Measurements from ENCODE around the gene C6orf58.
A peak's percentile ranks its signal among the peaks of the same experiment; 100 is the strongest.

The C6orf58 gene

GRCh38 chr6:127576874-127577273 lies at the start of gene C6orf58:
C6orf58 (plus strand) TSS chr6:127577174; CDS start chr6:127577186, 12 bp downstream.
- DNase-seq (ENCODE audit: low spot score): no peak

DNA sequence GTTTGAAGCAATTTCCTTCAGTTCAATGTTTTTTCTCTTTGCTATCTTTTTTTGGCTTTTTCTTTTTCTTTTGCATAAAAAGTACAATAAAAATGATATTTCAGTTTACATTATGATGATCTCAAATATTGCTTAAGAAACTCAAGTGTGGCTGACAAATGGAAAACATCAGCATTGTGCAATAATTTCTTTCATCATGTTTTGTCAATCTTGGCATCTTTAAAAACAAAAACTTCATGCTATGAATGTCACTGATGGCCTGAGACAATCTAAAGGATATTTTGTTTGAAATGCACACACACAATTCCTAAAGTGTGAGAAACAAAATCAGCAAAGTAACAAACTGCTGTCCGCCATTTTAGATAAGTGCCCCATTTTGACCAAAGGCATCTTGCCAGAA lies 44.0 kb upstream of the C6orf58 start:
- DNase-seq (ENCODE audit: low spot score): no peak

- DNase-seq (ENCODE audit: low spot score): no peak
These were observed 43.2 kb upstream of the C6orf58 start for GRCh38 chr6:127533736-127534135.

- DNase-seq (ENCODE audit: low spot score): no peak
These were observed 38.2 kb upstream of the C6orf58 start for GRCh38 chr6:127538750-127539264.

DNA sequence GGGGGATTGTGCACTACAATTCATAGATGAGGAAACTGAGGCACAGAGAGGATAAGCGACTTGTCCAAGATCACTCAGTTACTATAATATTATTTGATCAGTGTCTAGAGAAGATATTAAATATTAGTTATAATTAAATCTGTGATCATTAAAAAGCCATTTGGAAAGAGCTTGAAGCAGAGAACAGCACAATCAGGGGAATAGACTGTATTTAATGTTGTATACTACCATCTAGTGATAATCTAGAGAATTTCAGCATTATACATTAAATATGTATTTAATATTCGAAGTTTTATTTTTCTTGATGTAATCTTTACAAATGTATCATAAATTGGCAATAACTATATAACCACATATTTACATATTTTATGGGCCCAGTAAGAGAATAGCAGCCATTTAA lies 37.7 kb upstream of the C6orf58 start:
- DNase-seq (ENCODE audit: low spot score): no peak

DNA sequence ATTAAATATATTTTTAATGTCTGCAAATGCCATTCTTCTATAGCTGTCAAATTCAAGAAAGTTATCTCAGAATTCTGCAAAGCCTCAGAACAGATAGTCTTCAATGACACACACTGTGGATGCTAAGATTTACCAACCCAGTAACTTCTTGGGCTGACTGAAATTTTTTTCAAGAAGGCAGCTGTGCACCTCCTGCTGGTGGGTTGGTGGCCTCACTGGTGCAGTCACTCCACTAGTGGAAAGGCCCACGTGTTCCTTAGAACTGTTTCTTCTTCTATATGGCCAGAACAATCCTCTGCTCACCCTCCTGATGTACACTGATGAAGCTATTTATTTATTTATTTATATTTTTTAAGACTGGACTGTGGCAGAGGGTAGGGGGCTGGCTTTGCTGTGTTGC lies 29.8 kb upstream of the C6orf58 start:
- peak; percentile 14 for DNase-seq (ENCODE audit: low spot score)

GRCh38 chr6:127547904-127548649 lies 28.9 kb upstream of the C6orf58 start:
- peak; percentile 11 for DNase-seq (ENCODE audit: low spot score)

DNA sequence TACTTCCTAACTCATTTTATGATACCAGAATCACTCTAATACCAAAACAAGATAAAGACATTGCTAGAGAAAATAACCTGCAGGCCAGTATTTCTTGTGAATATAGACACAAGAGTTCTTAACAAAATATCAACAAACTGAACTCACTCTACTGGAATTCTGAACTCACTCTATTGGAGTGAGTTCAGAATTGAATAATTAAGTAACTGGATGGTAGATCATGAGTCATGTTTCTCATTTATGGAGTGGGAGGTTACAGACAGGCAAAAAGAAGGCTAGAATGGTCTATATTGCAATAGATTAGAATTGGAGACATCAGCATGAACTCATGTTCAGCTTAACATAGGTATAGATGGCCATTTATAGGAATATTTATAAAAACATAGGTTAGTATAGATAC lies 26.6 kb upstream of the C6orf58 start:
- peak; percentile 30 for DNase-seq (ENCODE audit: low spot score)

- DNase-seq (ENCODE audit: low spot score): peak; percentile 28
These were observed 22.5 kb upstream of the C6orf58 start for GRCh38 chr6:127554435-127555006.

DNA sequence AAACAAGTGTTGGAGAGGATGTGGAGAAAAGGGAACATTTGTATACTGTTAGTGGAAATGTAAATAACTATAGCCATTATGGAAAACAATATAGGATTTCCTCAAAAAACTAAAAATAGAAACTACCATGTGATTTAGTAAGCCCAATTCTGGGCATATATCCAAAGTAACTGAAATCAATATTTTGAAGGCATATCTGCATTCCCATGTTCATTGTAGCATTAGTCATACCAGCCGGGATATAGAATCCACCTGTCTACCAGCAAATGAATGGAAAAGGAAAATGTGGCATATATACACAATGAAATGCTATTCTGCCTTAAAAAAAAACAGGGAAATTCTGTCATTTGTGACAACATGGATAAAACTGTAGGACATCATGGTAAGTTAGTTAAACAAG lies 15.3 kb upstream of the C6orf58 start:
- DNase-seq (ENCODE audit: low spot score): no peak

DNA sequence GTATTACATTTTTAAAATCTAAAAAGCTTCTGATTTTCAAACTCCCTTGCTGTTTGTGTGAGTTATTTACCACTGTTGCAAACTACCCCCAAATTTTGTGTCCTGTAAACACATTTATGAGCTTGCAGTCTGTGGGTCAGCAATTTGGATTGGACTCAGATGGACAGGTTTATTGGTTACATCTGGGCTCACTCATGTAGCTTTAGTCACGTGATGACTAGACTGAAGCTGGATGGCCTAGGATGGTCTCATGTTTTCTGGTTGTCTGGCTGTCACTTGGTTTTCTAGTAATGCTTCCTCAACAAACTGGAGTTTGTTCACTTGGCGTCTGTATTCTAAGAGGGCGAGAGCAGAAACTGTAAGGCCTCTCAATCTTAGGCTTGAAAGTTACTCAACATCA lies 12.2 kb upstream of the C6orf58 start:
- no peak for DNase-seq (ENCODE audit: low spot score)

- no peak for DNase-seq (ENCODE audit: low spot score)
These were observed 10.9 kb upstream of the C6orf58 start for GRCh38 chr6:127566119-127566518.

DNA sequence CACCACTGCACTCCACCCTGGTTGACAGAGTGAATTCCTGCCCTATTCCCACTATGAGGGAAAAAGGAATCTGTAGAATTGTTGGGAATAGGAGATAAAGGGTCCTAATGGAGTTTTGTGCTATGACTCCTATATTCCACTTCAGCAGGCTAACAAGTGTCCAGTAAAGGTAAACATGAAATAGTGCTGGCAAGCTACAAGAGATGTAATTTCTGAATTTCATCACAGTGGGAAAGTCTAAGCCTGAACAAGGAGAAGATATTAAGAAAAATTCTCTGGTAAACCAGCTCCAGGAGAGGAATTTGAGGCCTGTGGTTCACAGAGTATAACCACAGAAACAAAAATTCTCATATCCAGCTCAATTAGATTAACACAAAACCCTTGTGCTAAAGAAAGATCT lies 10.3 kb upstream of the C6orf58 start:
- no peak for DNase-seq (ENCODE audit: low spot score)

- DNase-seq (ENCODE audit: low spot score): no peak
These were observed 9.5 kb upstream of the C6orf58 start for GRCh38 chr6:127567476-127567875.

DNA sequence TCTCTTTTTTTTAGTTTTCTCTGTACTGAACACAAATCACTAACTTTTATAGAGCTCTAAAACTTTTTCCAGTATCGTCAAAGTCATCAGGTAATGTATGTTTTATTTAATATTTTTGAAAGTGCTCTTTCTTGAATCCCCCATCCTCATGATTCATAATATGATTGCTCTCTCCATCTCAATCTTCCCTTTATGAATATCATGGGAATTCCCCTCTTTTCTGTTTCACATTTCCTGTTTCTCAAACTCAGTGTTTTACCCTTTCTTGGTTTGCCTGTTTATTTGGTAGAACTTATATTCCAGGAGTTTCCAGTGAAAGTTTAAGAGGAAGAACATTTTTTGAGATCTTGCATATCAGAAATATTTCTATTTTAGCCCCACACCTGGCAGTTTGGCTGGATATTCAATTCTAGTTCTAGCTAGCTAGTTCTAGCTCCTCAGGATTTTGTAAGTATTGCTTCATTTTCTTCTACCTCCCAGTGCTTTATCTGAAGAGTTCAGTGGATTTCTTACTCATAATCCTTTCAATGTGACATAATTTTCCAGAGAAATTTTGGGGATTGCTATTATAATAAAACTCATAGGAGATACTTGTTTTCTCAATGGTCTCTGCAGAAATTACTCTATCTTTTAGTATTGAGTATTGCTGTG lies 6.1 kb upstream of the C6orf58 start:
- no peak for DNase-seq (ENCODE audit: low spot score)

DNA sequence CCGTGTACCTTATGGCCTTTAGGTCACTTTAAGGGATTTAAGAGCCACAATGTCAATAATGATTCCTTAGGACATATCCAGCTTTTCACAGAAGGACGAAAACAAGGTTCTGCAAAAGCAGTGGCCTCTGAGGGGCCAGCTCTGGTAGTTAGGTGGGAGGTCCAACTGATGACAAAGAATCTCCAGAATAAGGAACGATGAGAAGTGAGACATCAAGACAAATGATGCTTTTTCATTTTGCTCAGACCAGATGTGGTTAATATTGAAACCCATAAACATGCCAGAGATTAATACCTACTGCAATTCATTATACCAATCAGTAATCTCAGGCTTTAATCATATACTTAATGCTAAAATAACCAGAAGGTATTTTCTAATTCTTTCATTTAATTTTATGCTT lies 1.9 kb downstream of the C6orf58 start:
- no peak for DNase-seq (ENCODE audit: low spot score)

- no peak for DNase-seq (ENCODE audit: low spot score)
These were observed 4.6 kb downstream of the C6orf58 start for GRCh38 chr6:127581576-127581975.

DNA sequence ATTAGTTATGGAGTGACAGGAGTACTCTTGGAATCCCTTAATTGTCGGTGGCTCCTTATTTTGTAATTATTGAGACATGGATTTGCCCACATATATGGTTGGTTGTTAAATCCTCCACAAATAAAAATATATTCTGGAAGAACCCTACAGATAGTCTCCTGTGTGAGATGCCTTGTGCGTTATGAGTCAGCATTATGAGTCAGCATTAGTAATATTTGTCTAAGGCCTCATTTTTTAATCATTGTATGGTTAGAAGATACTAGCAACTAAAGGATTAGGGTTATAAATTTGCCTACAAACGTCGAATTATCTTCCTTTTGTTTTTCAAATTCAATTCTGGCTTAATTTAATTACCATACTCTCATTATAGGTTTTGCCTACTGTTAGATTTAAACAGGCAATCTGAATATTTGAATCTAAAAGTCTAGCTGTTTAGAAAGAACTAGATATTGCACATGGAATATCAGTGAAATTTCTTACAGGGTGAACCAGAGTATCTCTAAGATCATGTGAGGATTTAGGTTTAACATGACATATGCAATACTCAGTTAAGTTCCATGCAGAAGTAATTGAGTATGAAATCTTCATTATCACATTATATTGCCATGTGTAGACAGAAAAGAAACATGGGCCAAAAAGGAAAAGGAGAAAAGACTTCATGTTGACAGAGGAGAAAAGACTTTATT lies 5.9 kb downstream of the C6orf58 start:
- DNase-seq (ENCODE audit: low spot score): peak; percentile 63

DNA sequence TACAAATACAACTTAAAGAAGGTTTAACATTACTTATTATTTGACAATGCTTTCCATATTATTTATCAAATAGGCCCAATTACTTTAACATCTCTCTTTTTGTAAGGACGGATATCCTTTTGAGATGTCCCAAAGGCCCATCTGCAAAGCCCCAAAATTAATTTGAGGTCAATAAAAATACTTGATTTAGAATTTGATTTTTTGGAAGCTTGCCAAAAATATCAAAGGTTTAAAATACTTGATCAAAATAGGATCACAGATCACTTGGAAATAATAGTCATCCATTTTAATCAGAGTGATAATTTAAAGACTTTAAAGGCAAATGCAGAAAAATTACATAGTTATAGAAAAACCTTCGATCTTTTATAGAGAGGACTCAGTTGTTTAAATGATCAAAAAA lies 8.1 kb downstream of the C6orf58 start:
- no peak for DNase-seq (ENCODE audit: low spot score)

DNA sequence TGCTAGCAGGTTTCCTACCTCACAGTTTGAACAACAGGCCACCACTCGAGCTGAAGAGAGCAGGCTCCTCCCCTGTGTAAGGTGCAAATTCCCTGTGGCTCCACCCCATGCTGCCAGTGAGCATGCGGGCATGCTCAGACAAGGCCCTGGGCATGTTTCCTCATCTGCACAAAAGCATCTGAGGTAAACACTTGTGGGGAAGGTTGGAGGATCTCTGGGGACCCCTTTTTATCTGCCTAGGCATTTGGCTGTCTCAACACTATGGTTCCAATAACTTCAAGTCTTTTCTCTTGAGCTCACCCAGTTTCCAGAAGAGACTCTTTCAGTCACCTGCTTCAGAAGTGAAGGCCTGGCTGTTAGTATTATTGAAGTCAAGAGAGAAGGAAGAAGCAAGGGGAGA lies 9.4 kb downstream of the C6orf58 start:
- no peak for DNase-seq (ENCODE audit: low spot score)

DNA sequence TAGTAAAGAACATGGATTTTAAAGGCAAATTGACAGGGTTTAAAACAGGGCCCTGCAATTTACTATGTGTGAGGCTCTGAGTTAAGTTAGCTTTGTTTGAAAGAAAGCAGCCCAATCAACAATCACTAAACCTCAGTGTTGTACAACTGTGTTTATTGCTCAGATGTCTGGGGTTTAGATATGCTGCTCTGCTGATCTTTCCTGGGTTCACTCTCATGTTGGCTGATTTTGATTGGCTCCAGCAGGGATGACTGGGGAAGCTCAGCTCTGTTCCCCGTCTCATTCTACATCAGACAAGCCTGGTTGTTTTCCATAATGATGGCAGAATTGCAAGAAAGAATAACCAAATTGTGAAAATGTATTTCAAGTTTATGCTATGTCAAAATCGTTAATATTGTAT lies 10.9 kb downstream of the C6orf58 start:
- no peak for DNase-seq (ENCODE audit: low spot score)

GRCh38 chr6:127589135-127589534 lies 12.2 kb downstream of the C6orf58 start:
- no peak for DNase-seq (ENCODE audit: low spot score)

DNA sequence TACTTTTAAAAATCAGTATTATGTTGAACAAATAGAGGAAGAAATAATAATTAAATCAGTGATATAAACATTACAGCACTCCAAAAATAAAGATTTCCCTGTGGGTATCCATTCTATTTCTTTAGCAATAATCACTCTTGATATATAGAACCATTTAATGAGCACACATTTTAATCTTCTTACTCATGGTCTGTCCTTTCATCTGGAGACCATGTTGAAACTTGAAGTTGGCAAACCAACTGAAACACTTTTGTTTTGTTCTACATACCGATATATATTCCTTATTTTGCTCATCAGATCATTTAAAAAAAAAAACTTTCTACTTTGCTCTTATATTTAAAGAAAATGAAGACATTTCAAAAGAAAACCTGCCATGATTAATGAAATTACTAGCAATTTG lies 13.4 kb downstream of the C6orf58 start:
- peak; percentile 23 for DNase-seq (ENCODE audit: low spot score)

Data from COLO829 (cell line).